SK-N-SH treated with all-trans-retinoic acid at 6 μM for 48 hours (cell line): Measurements from ENCODE around the gene UFD1.

Experiments
- ATAC-seq: fragments of 200-7000 bp; cut with Tn5 transposase; 3 replicates; pipeline ENCODE4 v1.9.1; 2020; ENCODE audit warnings: mild to moderate bottlenecking, moderate library complexity
- ARNTL ChIP-seq: fragments of 450-650 bp; formaldehyde crosslinking; IDR thresholded peaks from 2 replicates; pipeline ENCODE4 v1.5.0; 2020; ENCODE audit warnings: low read depth, mild to moderate bottlenecking, moderate library complexity, borderline replicate concordance
- BACH2 ChIP-seq: fragments of 250-450 bp; sonication (Bioruptor Pico); IDR thresholded peaks from 2 replicates; pipeline ENCODE4 v1.9.0; 2021; ENCODE audit warnings: mild to moderate bottlenecking, borderline replicate concordance
- CSDC2 ChIP-seq: fragments of 250-450 bp; sonication (Bioruptor Pico); IDR thresholded peaks from 2 replicates; pipeline ENCODE4 v1.5.0; 2020; ENCODE audit warnings: mild to moderate bottlenecking, moderate library complexity
- ESRRG ChIP-seq: fragments of 250-450 bp; sonication (Bioruptor Pico); IDR thresholded peaks from 2 replicates; pipeline ENCODE4 v1.6.1; 2021; ENCODE audit warnings: mild to moderate bottlenecking
- GLIS3 ChIP-seq: fragments of 250-450 bp; sonication (Bioruptor Pico); IDR thresholded peaks from 2 replicates; pipeline ENCODE4 v1.5.0; 2020; ENCODE audit warnings: mild to moderate bottlenecking, moderate library complexity
- ISL1 ChIP-seq: fragments of 250-450 bp; sonication (Bioruptor Pico); IDR thresholded peaks from 2 replicates; pipeline ENCODE4 v2.1.2; 2022; ENCODE audit warnings: mild to moderate bottlenecking, moderate library complexity
- OSR1 ChIP-seq: fragments of 250-450 bp; sonication (Bioruptor Pico); IDR thresholded peaks from 2 replicates; pipeline ENCODE4 v1.8.0; 2022; ENCODE audit warnings: moderate library complexity, mild to moderate bottlenecking, inconsistent platforms
- RARB ChIP-seq: fragments of 250-450 bp; sonication (Bioruptor Pico); IDR thresholded peaks from 2 replicates; pipeline ENCODE4 v1.8.0; 2021; ENCODE audit warnings: mild to moderate bottlenecking, moderate library complexity
- SNAI2 ChIP-seq: fragments of 250-450 bp; sonication (Bioruptor Pico); IDR thresholded peaks from 2 replicates; pipeline ENCODE4 v1.5.0; 2020; ENCODE audit warnings: mild to moderate bottlenecking, moderate library complexity
- TCF4 ChIP-seq: fragments of 250-450 bp; sonication (Bioruptor Pico); IDR thresholded peaks from 2 replicates; pipeline ENCODE4 v1.8.0; 2021; ENCODE audit warnings: mild to moderate bottlenecking, moderate library complexity, borderline replicate concordance
- ZC3H10 ChIP-seq: fragments of 250-450 bp; sonication (Bioruptor Pico); IDR thresholded peaks from 2 replicates; pipeline ENCODE4 v1.5.1; 2021; ENCODE audit warnings: mild to moderate bottlenecking, moderate library complexity
- ZFP3 ChIP-seq: fragments of 250-450 bp; sonication (Bioruptor Pico); IDR thresholded peaks from 2 replicates; pipeline ENCODE4 v1.5.0; 2020; ENCODE audit warnings: mild to moderate bottlenecking, moderate library complexity
- ZFP30 ChIP-seq: fragments of 450-650 bp; formaldehyde crosslinking; IDR thresholded peaks from 2 replicates; pipeline ENCODE4 v1.5.0; 2022; ENCODE audit warnings: mild to moderate bottlenecking, moderate library complexity
- ZNF565 ChIP-seq: fragments of 450-650 bp; formaldehyde crosslinking; conservative IDR thresholded peaks from 2 replicates; pipeline ENCODE4 v1.5.0; 2020; ENCODE audit warnings: low read depth, mild to moderate bottlenecking, moderate library complexity
- ZNF70 ChIP-seq: fragments of 450-650 bp; formaldehyde crosslinking; IDR thresholded peaks from 2 replicates; pipeline ENCODE4 v1.5.0; 2020; ENCODE audit warnings: mild to moderate bottlenecking, moderate library complexity
- ZNF8 ChIP-seq: fragments of 450-650 bp; formaldehyde crosslinking; IDR thresholded peaks from 2 replicates; pipeline ENCODE4 v1.5.0; 2020; ENCODE audit warnings: mild to moderate bottlenecking, moderate library complexity
- TF ChIP-seq, protein P1 (sequence below): fragments of 250-450 bp; sonication (Bioruptor Pico); IDR thresholded peaks from 2 replicates; pipeline ENCODE4 v1.5.1; 2021; ENCODE audit warnings: mild to moderate bottlenecking, moderate library complexity
- TF ChIP-seq, protein P2 (sequence below): fragments of 250-450 bp; sonication (Bioruptor Pico); IDR thresholded peaks from 2 replicates; pipeline ENCODE4 v1.5.0; 2020; ENCODE audit warnings: mild to moderate bottlenecking, moderate library complexity
- TF ChIP-seq, protein P3 (sequence below): fragments of 250-450 bp; sonication (Bioruptor Pico); IDR thresholded peaks from 2 replicates; pipeline ENCODE4 v1.8.0; 2020; ENCODE audit warnings: mild to moderate bottlenecking, moderate library complexity, borderline replicate concordance
- TF ChIP-seq, protein P4 (sequence below): fragments of 250-450 bp; sonication (Bioruptor Pico); IDR thresholded peaks from 2 replicates; pipeline ENCODE4 v1.8.0; 2021; ENCODE audit warnings: low read depth, mild to moderate bottlenecking, moderate library complexity, borderline replicate concordance

UFD1 gene

DNA sequence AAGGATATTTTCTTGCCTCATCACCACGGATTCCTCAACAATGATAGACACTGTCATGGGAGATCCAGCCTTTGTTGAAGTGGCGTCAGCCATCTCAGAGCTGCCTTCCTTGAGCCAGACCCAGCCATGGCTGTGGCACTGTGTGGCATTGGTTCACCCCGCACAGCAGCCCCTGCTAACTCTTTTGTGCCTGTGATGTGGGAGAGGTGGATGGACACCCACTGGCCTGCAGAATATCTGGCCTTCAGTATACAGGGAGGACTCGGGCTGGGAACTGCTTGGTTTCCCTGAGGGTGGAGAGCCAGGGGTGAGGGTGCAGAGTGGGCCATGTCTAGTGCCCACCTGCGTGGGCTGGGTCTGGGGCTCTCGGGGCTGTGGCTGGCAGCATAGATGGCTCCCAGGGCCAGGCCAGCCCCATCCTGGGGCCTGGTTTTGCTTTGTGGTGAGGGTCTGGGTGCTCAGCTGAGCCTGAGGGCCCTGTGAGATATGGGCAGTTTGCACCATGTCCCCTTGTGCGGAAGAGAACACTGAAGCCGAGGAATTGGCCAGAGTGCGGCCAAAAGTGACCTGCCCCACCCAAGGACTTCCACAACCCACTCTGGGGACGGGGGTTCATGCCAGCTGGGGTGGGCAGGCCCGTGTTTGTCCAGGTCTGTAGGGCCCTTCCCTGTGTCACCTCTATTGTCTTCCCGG, 39.1 kb upstream of the UFD1 start (continued):
- TF ChIP-seq GLIS3 (CRISPR knock-in tag), result no peak
- TF ChIP-seq ZFP30 (CRISPR knock-in tag), result no peak
- TF ChIP-seq ESRRG (CRISPR knock-in tag), result no peak
- TF ChIP-seq, all 23 proteins: peak for 0

DNA sequence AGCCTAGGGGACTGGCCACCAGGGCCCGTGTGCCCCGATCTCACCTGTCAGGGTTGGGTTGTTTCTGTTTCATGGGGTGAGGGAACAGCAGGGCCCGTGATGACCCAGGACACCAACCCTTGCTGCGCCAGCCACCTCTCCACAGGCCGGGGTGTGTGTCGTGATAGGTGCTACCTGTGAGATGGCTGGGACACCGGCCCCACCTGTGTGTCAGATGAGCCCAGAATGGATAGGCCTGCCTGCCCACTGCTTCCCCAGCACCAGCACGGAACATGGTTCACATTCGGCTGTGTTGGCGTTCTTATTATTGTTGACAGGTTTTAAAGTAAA, 38.1 kb upstream of the UFD1 start:
- no peak for ATAC-seq
- TF ChIP-seq ZC3H10 (no peak), ZNF70 (CRISPR knock-in tag) (no peak), ESRRG (CRISPR knock-in tag) (no peak), BACH2 (CRISPR knock-in tag) (no peak), ZFP3 (CRISPR knock-in tag) (no peak), TCF4 (no peak)
- TF ChIP-seq, protein P1, sequence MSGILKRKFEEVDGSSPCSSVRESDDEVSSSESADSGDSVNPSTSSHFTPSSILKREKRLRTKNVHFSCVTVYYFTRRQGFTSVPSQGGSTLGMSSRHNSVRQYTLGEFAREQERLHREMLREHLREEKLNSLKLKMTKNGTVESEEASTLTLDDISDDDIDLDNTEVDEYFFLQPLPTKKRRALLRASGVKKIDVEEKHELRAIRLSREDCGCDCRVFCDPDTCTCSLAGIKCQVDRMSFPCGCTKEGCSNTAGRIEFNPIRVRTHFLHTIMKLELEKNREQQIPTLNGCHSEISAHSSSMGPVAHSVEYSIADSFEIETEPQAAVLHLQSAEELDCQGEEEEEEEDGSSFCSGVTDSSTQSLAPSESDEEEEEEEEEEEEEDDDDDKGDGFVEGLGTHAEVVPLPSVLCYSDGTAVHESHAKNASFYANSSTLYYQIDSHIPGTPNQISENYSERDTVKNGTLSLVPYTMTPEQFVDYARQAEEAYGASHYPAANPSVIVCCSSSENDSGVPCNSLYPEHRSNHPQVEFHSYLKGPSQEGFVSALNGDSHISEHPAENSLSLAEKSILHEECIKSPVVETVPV, result no peak
- TF ChIP-seq, protein P2, sequence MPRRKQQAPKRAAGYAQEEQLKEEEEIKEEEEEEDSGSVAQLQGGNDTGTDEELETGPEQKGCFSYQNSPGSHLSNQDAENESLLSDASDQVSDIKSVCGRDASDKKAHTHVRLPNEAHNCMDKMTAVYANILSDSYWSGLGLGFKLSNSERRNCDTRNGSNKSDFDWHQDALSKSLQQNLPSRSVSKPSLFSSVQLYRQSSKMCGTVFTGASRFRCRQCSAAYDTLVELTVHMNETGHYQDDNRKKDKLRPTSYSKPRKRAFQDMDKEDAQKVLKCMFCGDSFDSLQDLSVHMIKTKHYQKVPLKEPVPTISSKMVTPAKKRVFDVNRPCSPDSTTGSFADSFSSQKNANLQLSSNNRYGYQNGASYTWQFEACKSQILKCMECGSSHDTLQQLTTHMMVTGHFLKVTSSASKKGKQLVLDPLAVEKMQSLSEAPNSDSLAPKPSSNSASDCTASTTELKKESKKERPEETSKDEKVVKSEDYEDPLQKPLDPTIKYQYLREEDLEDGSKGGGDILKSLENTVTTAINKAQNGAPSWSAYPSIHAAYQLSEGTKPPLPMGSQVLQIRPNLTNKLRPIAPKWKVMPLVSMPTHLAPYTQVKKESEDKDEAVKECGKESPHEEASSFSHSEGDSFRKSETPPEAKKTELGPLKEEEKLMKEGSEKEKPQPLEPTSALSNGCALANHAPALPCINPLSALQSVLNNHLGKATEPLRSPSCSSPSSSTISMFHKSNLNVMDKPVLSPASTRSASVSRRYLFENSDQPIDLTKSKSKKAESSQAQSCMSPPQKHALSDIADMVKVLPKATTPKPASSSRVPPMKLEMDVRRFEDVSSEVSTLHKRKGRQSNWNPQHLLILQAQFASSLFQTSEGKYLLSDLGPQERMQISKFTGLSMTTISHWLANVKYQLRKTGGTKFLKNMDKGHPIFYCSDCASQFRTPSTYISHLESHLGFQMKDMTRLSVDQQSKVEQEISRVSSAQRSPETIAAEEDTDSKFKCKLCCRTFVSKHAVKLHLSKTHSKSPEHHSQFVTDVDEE (CRISPR knock-in tag), result no peak
- TF ChIP-seq, all 23 proteins: peak for 0

DNA sequence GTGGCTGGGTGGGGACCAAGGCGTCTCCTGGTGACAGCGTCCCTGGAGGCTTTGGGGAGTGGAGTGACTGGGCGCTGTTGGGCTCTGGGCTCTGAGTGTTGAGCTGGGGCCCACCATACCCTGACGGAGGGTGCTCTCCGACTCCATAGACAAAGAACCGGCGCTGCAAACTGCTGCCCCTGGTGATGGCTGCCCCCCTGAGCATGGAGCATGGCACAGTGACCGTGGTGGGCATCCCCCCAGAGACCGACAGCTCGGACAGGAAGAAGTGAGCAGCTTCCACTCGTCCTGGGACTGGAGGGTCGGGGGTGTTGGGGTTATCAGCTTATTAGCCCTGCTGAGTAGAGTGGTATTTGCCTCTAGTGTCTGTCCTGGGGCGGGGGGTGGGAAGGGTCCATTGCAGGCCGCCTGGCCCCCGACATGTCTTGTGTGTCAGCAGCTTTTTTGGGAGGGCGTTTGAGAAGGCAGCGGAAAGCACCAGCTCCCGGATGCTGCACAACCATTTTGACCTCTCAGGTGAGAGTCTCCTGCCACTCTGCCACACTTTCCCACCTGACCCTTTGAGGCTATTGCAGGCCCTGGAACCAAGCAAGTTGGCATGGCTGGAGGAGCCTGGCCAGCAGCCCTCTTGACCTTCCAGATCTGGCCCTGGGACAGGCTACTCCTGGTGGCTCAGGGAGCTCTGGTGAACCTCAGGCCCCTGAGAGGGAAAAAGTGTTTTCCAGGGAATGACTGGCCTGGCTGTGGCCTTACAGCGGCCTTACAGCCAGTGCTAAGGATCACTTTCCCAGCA, 37.6 kb upstream of the UFD1 start:
- ATAC-seq, result no peak

More for the DNA sequence above, 37.6 kb upstream of the UFD1 start:
- TF ChIP-seq ZC3H10 (no peak), CSDC2 (CRISPR knock-in tag) (no peak), ZNF565 (CRISPR knock-in tag) (no peak), OSR1 (no peak), BACH2 (CRISPR knock-in tag) (no peak), ISL1 (CRISPR knock-in tag) (no peak), ZNF70 (CRISPR knock-in tag) (no peak), ZNF8 (no peak), RARB (no peak), ESRRG (CRISPR knock-in tag) (no peak), ARNTL (CRISPR knock-in tag) (no peak), TCF4 (no peak), GLIS3 (CRISPR knock-in tag) (no peak), SNAI2 (CRISPR knock-in tag) (no peak)
- TF ChIP-seq, protein P3, sequence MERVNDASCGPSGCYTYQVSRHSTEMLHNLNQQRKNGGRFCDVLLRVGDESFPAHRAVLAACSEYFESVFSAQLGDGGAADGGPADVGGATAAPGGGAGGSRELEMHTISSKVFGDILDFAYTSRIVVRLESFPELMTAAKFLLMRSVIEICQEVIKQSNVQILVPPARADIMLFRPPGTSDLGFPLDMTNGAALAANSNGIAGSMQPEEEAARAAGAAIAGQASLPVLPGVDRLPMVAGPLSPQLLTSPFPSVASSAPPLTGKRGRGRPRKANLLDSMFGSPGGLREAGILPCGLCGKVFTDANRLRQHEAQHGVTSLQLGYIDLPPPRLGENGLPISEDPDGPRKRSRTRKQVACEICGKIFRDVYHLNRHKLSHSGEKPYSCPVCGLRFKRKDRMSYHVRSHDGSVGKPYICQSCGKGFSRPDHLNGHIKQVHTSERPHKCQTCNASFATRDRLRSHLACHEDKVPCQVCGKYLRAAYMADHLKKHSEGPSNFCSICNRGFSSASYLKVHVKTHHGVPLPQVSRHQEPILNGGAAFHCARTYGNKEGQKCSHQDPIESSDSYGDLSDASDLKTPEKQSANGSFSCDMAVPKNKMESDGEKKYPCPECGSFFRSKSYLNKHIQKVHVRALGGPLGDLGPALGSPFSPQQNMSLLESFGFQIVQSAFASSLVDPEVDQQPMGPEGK, result no peak
- TF ChIP-seq, protein P1, result no peak
- TF ChIP-seq, protein P2 (CRISPR knock-in tag), result no peak
- TF ChIP-seq, protein P4, sequence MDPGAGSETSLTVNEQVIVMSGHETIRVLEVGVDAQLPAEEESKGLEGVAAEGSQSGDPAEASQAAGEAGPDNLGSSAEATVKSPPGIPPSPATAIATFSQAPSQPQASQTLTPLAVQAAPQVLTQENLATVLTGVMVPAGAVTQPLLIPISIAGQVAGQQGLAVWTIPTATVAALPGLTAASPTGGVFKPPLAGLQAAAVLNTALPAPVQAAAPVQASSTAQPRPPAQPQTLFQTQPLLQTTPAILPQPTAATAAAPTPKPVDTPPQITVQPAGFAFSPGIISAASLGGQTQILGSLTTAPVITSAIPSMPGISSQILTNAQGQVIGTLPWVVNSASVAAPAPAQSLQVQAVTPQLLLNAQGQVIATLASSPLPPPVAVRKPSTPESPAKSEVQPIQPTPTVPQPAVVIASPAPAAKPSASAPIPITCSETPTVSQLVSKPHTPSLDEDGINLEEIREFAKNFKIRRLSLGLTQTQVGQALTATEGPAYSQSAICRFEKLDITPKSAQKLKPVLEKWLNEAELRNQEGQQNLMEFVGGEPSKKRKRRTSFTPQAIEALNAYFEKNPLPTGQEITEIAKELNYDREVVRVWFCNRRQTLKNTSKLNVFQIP (CRISPR knock-in tag), result no peak
